Endodermal cell (in vitro differentiated cells): ENCODE measurements around the gene PYGB. TPM values are rescaled to one million over a fixed set of nuclear protein-coding genes. Genes with fewer than 3 reads are reported as not detected.

Experiments used
- DNase-seq: peaks from one replicate; pipeline ENCODE4 v3.0.0-alpha.2; 2017
- H3K27ac ChIP-seq: 2 replicates; pipeline ENCODE4 v1.5.1; 2013; ENCODE audit warnings: mild to moderate bottlenecking, low read depth, low read length, moderate library complexity
- H3K27me3 ChIP-seq: 2 replicates; pipeline ENCODE4 v1.6.1; 2013; ENCODE audit warnings: mild to moderate bottlenecking, low read length, moderate library complexity; ENCODE audit not compliant: insufficient read depth, control insufficient read depth, poor library complexity, severe bottlenecking
- H3K36me3 ChIP-seq: 2 replicates; pipeline ENCODE4 v1.7.0; 2013; ENCODE audit warnings: mild to moderate bottlenecking, low read length, moderate library complexity; ENCODE audit not compliant: control insufficient read depth, insufficient read depth
- H3K4me1 ChIP-seq: one replicate; pipeline ENCODE4 v1.7.0; 2013; ENCODE audit warnings: low read length; ENCODE audit not compliant: control insufficient read depth, insufficient read depth
- H3K4me3 ChIP-seq: 2 replicates; pipeline ENCODE4 v1.5.1; 2013; ENCODE audit warnings: mild to moderate bottlenecking, low read length, moderate library complexity
- H3K9ac ChIP-seq: 2 replicates; pipeline ENCODE4 v1.6.1; 2013; ENCODE audit warnings: mild to moderate bottlenecking, low read length, moderate library complexity; ENCODE audit not compliant: poor library complexity, severe bottlenecking; ENCODE audit errors: extremely low read depth
- H3K9me3 ChIP-seq: 2 replicates; pipeline ENCODE4 v1.6.1; 2013; ENCODE audit warnings: mild to moderate bottlenecking, low read length, moderate library complexity; ENCODE audit not compliant: control insufficient read depth
- H3K27ac Mint-ChIP-seq: 2 replicates; pipeline ENCODE4 v1.8.0; 2020; ENCODE audit warnings: mixed read lengths
- H3K27me3 Mint-ChIP-seq: 2 replicates; pipeline ENCODE4 v1.8.0; 2021; ENCODE audit warnings: mild to moderate bottlenecking, mixed read lengths; ENCODE audit not compliant: insufficient read depth
- H3K36me3 Mint-ChIP-seq: 2 replicates; pipeline ENCODE4 v1.8.0; 2020; ENCODE audit warnings: low read depth, mixed read lengths
- H3K4me1 Mint-ChIP-seq: 2 replicates; pipeline ENCODE4 v1.8.0; 2020; ENCODE audit warnings: mixed read lengths
- H3K4me3 Mint-ChIP-seq: 2 replicates; pipeline ENCODE4 v1.8.0; 2020; ENCODE audit warnings: mild to moderate bottlenecking, moderate library complexity, mixed read lengths
- H3K9me3 Mint-ChIP-seq: 2 replicates; pipeline ENCODE4 v1.8.0; 2020; ENCODE audit warnings: mild to moderate bottlenecking, mixed read lengths
- WGBS, 2 experiments: methylation state at CpG; one replicate each; pipeline versions ENCODE4 v1.1.5 to v1.1.7; 2013; ENCODE audit warnings: missing lambda C conversion rate in 2 of 2, mixed read lengths in 1 of 2; ENCODE audit not compliant: insufficient coverage in 1 of 2, insufficient read length in 1 of 2; 5-methylcytosine and 5-hydroxymethylcytosine counted together
- total RNA-seq, 2 donors: library from RNA; stranded (reverse); fragmentation: NEBNext Ultra II Directional in 1 of 2; extraction: Animal tissue kit (Norgen Biotek cat#: 25700) in 1 of 2; gene quantifications; 2 replicates in 1 of 2; 3 replicates in 1 of 2; pipeline ENCODE4 v1.2.1, GENCODE V29; 2021
- TF ChIP-seq, protein P1 (sequence below): fragments of 200-600 bp; sonication (generic); conservative IDR thresholded peaks from 2 replicates; pipeline ENCODE4 v1.5.0; 2021; ENCODE audit warnings: antibody characterized with exemption, mild to moderate bottlenecking

PYGB gene
- total RNA-seq, 2 donors from 2014 or later: 59.3 to 66.8 TPM

DNA sequence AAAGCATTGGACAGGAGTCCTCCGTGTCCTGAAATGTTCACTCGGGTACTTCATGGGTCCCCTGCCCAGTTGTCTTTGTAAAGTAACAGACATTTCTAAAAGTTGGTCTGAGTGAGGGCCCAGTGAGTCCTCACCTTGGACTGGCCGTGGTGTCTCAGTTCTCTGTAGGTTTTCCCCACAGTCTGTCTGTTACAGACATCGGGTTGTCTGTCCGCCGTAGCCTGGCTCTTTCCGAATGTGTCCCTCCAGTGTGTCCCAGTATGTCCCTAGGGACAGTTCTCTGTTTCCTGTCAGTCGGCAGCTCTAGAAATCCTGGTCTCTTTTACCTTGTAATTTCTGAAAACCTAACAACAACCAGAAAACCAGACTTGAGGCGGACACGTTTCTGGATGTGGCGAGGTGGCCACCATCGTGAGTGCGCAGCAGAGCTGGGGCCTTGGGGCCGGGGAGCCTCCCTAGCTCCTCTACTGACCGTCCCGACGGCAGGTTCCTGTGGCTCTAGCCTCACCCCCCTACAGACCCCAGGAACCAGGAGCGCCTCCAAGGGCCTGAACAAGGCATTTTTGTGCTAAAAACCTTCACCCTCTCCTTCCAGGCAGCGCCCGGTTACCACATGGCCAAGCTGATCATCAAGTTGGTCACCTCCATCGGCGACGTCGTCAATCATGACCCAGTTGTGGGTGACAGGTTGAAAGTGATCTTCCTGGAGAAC, 42.2 kb downstream of the PYGB start:
- Histone ChIP-seq H3K36me3 (peaks cover 44% of the 10 kb centered on the region), H3K9ac (no peak overlapping the region), H3K27ac (no peak overlapping the region), H3K27me3 (no peaks in the 10 kb centered on the region), H3K9me3 (no peaks in the 10 kb centered on the region), H3K4me3 (no peak overlapping the region), H3K4me1 (peaks cover 6% of the 10 kb centered on the region)
- peak overlapping the region; percentile 35 for H3K27ac Mint-ChIP-seq
- H3K4me3 Mint-ChIP-seq: no peak overlapping the region
- H3K27me3 Mint-ChIP-seq: no peaks in the 10 kb centered on the region
- DNase-seq: no peak
- peaks cover 5% of the 10 kb centered on the region for H3K4me1 Mint-ChIP-seq
- H3K36me3 Mint-ChIP-seq: peaks cover 50% of the 10 kb centered on the region
- WGBS, 2 experiments: 91 to 92% methylated on average over 16 to 24 of the region's 24 CpGs
- TF ChIP-seq, protein P1, sequence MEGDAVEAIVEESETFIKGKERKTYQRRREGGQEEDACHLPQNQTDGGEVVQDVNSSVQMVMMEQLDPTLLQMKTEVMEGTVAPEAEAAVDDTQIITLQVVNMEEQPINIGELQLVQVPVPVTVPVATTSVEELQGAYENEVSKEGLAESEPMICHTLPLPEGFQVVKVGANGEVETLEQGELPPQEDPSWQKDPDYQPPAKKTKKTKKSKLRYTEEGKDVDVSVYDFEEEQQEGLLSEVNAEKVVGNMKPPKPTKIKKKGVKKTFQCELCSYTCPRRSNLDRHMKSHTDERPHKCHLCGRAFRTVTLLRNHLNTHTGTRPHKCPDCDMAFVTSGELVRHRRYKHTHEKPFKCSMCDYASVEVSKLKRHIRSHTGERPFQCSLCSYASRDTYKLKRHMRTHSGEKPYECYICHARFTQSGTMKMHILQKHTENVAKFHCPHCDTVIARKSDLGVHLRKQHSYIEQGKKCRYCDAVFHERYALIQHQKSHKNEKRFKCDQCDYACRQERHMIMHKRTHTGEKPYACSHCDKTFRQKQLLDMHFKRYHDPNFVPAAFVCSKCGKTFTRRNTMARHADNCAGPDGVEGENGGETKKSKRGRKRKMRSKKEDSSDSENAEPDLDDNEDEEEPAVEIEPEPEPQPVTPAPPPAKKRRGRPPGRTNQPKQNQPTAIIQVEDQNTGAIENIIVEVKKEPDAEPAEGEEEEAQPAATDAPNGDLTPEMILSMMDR: no peak
- H3K9me3 Mint-ChIP-seq: no peaks in the 10 kb centered on the region

DNA sequence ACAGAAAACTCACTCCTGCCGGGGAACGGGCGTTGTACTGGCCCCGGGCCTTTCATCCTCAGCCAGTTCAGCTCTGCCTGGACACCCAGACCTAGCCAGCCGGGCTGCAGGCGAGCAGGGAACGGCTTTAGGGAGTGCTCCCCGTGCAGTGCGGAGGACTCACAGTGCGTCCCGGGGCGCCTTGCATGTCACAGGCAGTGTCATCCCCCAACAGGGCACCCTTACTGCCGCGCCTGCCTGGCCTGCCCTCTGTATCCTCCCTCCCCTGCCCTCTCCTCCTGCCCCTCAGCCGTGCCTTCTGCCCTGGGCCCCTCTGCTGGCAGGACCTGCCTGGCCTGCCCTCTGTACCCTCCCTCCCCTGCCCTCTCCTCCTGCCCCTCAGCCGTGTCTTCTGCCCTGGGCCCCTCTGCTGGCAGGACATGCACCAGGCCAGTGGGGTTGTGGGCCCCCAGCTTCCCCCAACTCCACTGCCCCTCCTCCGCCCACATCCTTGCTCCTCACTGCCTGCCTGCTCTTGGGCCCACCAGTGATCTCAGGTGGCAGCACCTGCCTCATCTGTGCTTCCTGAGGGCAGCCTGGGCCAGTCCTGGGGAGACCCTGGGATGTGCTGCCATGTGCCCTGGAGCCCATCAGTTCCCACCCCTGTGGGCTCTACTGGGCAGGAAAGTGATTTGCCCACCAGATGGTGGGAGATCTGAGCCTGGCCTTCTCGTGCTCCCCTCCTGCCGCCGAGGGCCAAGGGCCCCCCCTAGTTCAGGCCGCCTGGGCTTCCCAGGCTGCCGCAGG, 43.0 kb downstream of the PYGB start:
- no peaks in the 10 kb centered on the region for H3K27me3 ChIP-seq
- no peak overlapping the region for H3K4me3 ChIP-seq
- 92 to 93% methylated on average over 15 to 22 of the region's 22 CpGs for WGBS, 2 experiments
- Mint-ChIP-seq H3K9me3 (no peaks in the 10 kb centered on the region), H3K4me3 (no peak overlapping the region), H3K27me3 (no peaks in the 10 kb centered on the region), H3K27ac (no peak overlapping the region), H3K36me3 (peaks cover 42% of the 10 kb centered on the region), H3K4me1 (peaks cover 7% of the 10 kb centered on the region)
- H3K9me3 ChIP-seq: no peaks in the 10 kb centered on the region
- DNase-seq: no peak
- no peak overlapping the region for H3K9ac ChIP-seq
- peaks cover 38% of the 10 kb centered on the region for H3K36me3 ChIP-seq
- H3K4me1 ChIP-seq: peaks cover 6% of the 10 kb centered on the region
- TF ChIP-seq, protein P1: no peak
- no peak overlapping the region for H3K27ac ChIP-seq

DNA sequence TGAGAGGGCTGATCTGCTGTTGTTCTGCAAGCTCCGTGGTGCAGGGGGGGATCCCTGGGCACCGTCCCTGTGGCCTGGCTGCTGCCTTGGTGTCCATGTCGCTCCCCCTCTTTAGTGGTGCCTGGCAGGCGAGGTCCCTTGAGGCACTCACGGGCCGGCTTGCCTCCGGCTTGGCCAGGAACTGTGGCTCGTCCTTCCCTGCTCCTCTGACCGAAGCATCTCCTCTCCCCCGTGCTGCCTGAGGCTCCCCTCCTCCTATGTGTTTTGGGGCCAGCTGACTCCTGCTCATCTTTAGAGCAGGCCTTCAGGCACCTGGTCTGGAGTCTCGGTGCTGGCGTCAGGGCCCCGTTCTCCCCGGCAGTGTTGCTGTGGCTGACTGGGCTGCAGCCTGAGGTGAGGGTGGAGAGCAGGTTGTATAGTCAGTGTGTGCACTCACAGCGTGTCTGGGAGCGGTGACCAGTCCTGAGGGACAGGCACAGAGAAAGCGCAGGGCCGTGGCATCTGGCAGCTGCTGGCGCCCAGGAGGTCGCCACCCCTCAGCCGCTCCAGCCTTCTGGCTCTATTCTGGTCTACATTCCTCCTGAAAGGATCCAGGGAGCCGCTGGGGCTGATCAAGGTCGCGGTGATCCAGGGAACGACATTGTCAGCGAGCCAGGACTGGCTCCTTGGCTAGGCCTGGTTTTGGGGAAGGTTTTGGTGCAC, 43.7 kb downstream of the PYGB start:
- Mint-ChIP-seq H3K36me3 (peaks cover 43% of the 10 kb centered on the region), H3K4me1 (peaks cover 7% of the 10 kb centered on the region), H3K27ac (peak overlapping the region; percentile 33), H3K27me3 (no peaks in the 10 kb centered on the region), H3K9me3 (no peaks in the 10 kb centered on the region), H3K4me3 (no peak overlapping the region)
- Histone ChIP-seq H3K36me3 (peaks cover 38% of the 10 kb centered on the region), H3K9me3 (no peaks in the 10 kb centered on the region), H3K27me3 (no peaks in the 10 kb centered on the region), H3K4me1 (peaks cover 9% of the 10 kb centered on the region), H3K9ac (no peak overlapping the region), H3K4me3 (no peak overlapping the region), H3K27ac (no peak overlapping the region)
- TF ChIP-seq, protein P1: no peak
- WGBS, 2 experiments: 94% methylated on average over 15 to 26 of the region's 26 CpGs
- no peak for DNase-seq
